CD14-positive monocyte (primary cell): Measurements from ENCODE around the gene AKAP6. TPM values are rescaled to one million over a fixed set of nuclear protein-coding genes. Genes with fewer than 3 reads are reported as not detected.
A peak's percentile ranks its signal among the peaks of the same experiment; 100 is the strongest.

Source experiments
- DNase-seq, 3 donors: peaks; one replicate each; pipeline ENCODE4 v3.0.0-alpha.2; 2011 to 2022
- H2AFZ ChIP-seq: 2 replicates; pipeline ENCODE4 v1.6.0; 2012; ENCODE audit warnings: mild to moderate bottlenecking, low read depth, low read length, inconsistent platforms; ENCODE audit not compliant: insufficient read depth, poor library complexity, severe bottlenecking
- H3K27ac ChIP-seq, 2 donors: 1 replicate in 1 of 2; 2 replicates in 1 of 2; pipeline ENCODE4 v1.5.1; 2012 to 2013; ENCODE audit warnings: low read length in 2 of 2, control low read depth in 1 of 2, inconsistent platforms in 1 of 2, low read depth in 1 of 2, mild to moderate bottlenecking in 1 of 2
- H3K27me3 ChIP-seq, 2 donors: one replicate each; pipeline versions ENCODE4 v1.6.0 to v1.6.1; 2011 to 2013; ENCODE audit warnings: low read length in 2 of 2; ENCODE audit not compliant: control insufficient read depth in 2 of 2, insufficient read depth in 2 of 2
- H3K36me3 ChIP-seq, 2 donors: replicated peaks in 1 of 2; 1 replicate in 1 of 2; 2 replicates in 1 of 2; pipeline versions ENCODE4 v1.5.1 to v1.6.1; 2012 to 2013; ENCODE audit warnings: low read length in 2 of 2, control low read depth in 1 of 2, inconsistent platforms in 1 of 2, mild to moderate bottlenecking in 1 of 2; ENCODE audit not compliant: insufficient read depth in 2 of 2, control insufficient read depth in 1 of 2
- H3K4me1 ChIP-seq, 2 donors: 1 replicate in 1 of 2; 2 replicates in 1 of 2; pipeline versions ENCODE4 v1.5.1 to v1.6.1; 2012 to 2013; ENCODE audit warnings: low read length in 2 of 2, control low read depth in 1 of 2, inconsistent platforms in 1 of 2, mild to moderate bottlenecking in 1 of 2, moderate library complexity in 1 of 2; ENCODE audit not compliant: insufficient read depth in 2 of 2, control insufficient read depth in 1 of 2
- H3K4me2 ChIP-seq: replicated peaks from 2 replicates; pipeline ENCODE3; 2012; ENCODE audit warnings: low read length, moderate library complexity, mild to moderate bottlenecking; ENCODE audit not compliant: poor library complexity, severe bottlenecking; ENCODE audit errors: extremely low read depth
- H3K4me3 ChIP-seq, 3 experiments: fragments of 200-600 bp in 1 of 3; sonication (generic) in 1 of 3; replicated peaks in 1 of 3; 1 replicate in 2 of 3; 2 replicates in 1 of 3; pipeline ENCODE4 v1.5.1; 2011 to 2013; ENCODE audit warnings: low read length in 3 of 3, mild to moderate bottlenecking in 3 of 3, control low read depth in 2 of 3, low read depth in 2 of 3, inconsistent platforms in 1 of 3, moderate library complexity in 1 of 3
- H3K79me2 ChIP-seq: 2 replicates; pipeline ENCODE4 v1.6.0; 2012; ENCODE audit warnings: mild to moderate bottlenecking, control low read depth, inconsistent platforms, low read length, moderate library complexity; ENCODE audit not compliant: insufficient read depth
- H3K9ac ChIP-seq: 2 replicates; pipeline ENCODE4 v1.6.0; 2017; ENCODE audit warnings: low read length, mild to moderate bottlenecking; ENCODE audit not compliant: insufficient read depth, poor library complexity, severe bottlenecking
- H3K9me3 ChIP-seq, 2 donors: replicated peaks in 1 of 2; 1 replicate in 1 of 2; 2 replicates in 1 of 2; pipeline versions ENCODE4 v1.5.1 to v1.6.1; 2012 to 2013; ENCODE audit warnings: low read length in 2 of 2, control low read depth in 1 of 2; ENCODE audit not compliant: control insufficient read depth in 1 of 2, insufficient read depth in 1 of 2
- H4K20me1 ChIP-seq: 2 replicates; pipeline ENCODE4 v1.6.0; 2012; ENCODE audit warnings: mild to moderate bottlenecking, low read length, control low read depth, moderate library complexity; ENCODE audit not compliant: insufficient read depth
- H3K27ac Mint-ChIP-seq, 7 donors: one replicate each; pipeline ENCODE4 v1.8.0; 2020; ENCODE audit warnings: mild to moderate bottlenecking in 7 of 7, mixed read lengths in 7 of 7, moderate library complexity in 6 of 7, inconsistent platforms in 2 of 7
- H3K27me3 Mint-ChIP-seq, 3 donors: one replicate each; pipeline ENCODE4 v1.8.0; 2021 to 2022; ENCODE audit warnings: low read depth in 3 of 3, mild to moderate bottlenecking in 3 of 3, mixed read lengths in 3 of 3, moderate library complexity in 3 of 3, inconsistent platforms in 1 of 3
- H3K36me3 Mint-ChIP-seq, 2 donors: one replicate each; pipeline ENCODE4 v1.8.0; 2020; ENCODE audit warnings: mixed read lengths in 2 of 2, inconsistent platforms in 1 of 2, mild to moderate bottlenecking in 1 of 2
- H3K4me1 Mint-ChIP-seq: one replicate; pipeline ENCODE4 v1.8.0; 2020; ENCODE audit warnings: mild to moderate bottlenecking, mixed read lengths
- H3K4me3 Mint-ChIP-seq, 2 donors: one replicate each; pipeline ENCODE4 v1.8.0; 2020; ENCODE audit warnings: mild to moderate bottlenecking in 2 of 2, mixed read lengths in 2 of 2, moderate library complexity in 1 of 2
- H3K9me3 Mint-ChIP-seq, 7 donors: one replicate each; pipeline ENCODE4 v1.8.0; 2020 to 2022; ENCODE audit warnings: mixed read lengths in 7 of 7, mild to moderate bottlenecking in 6 of 7, moderate library complexity in 6 of 7, inconsistent platforms in 2 of 7
- CTCF ChIP-seq: fragments of 200-600 bp; IDR thresholded peaks from one replicate; pipeline ENCODE4 v1.8.0; 2022; ENCODE audit warnings: antibody characterized with exemption, mild to moderate bottlenecking
- WGBS: methylation state at CpG from one replicate; pipeline ENCODE4 v1.1.5; 2013; ENCODE audit warnings: missing lambda C conversion rate; ENCODE audit not compliant: insufficient coverage; 5-methylcytosine and 5-hydroxymethylcytosine counted together
- intact Hi-C, 2 donors: fragments of 100-400 bp; cut with micrococcal nuclease; formaldehyde crosslinking; loops; one replicate each; pipeline versions ENCODE4 v1.15.0 to v1.15.1; 2023
- polyA plus RNA-seq, 3 donors: library from polyadenylated mRNA; depleted of rRNA in 1 of 3; unstranded in 2 of 3; stranded (reverse) in 1 of 3; fragments of 300-500 nt in 2 of 3; fragments of >200 nt in 1 of 3; fragmentation: Illumina TruSeq in 2 of 3; gene quantifications; 1 replicate in 2 of 3; 2 replicates in 1 of 3; pipeline ENCODE4 v1.2.3, GENCODE V29; 2012 to 2021

The AKAP6 gene
- polyA plus RNA-seq, 3 donors: not detected

GRCh38 chr14:32561520-32561919 is 232.4 kb downstream of the AKAP6 start:
- Histone ChIP-seq H4K20me1 (no peaks in the 10 kb centered on the region), H3K27ac (no peak overlapping the region), H3K9me3 (no peaks in the 10 kb centered on the region), H3K4me3 (no peak overlapping the region), H3K4me2 (no peak overlapping the region), H3K9ac (no peak overlapping the region), H3K4me1 (no peaks in the 10 kb centered on the region), H2AFZ (no peak overlapping the region), H3K79me2 (no peaks in the 10 kb centered on the region), H3K36me3 (no peaks in the 10 kb centered on the region), H3K27me3 (no peaks in the 10 kb centered on the region)
- H3K4me3 Mint-ChIP-seq: no peak overlapping the region
- H3K27me3 Mint-ChIP-seq: no peaks in the 10 kb centered on the region
- no peak for TF ChIP-seq CTCF
- no peaks in the 10 kb centered on the region for H3K4me1 Mint-ChIP-seq
- H3K27ac Mint-ChIP-seq: no peak overlapping the region
- no peak for DNase-seq
- H3K9me3 Mint-ChIP-seq: no peaks in the 10 kb centered on the region
- H3K36me3 Mint-ChIP-seq: no peaks in the 10 kb centered on the region
- 78% methylated on average over 1 of the region's 1 CpG for WGBS
- intact Hi-C loops: no loop called here

- H3K27ac Mint-ChIP-seq: peak overlapping the region in 2 of 7 donors; percentile 0 to 46
- H3K4me3 ChIP-seq: no peak overlapping the region
- H3K79me2 ChIP-seq: no peaks in the 10 kb centered on the region
- no peak overlapping the region for H2AFZ ChIP-seq
- no peaks in the 10 kb centered on the region for H3K36me3 ChIP-seq
- H3K9ac ChIP-seq: no peak overlapping the region
- H4K20me1 ChIP-seq: no peaks in the 10 kb centered on the region
- H3K4me1 ChIP-seq: no peaks in the 10 kb centered on the region
- no peak overlapping the region for H3K4me3 Mint-ChIP-seq
- TF ChIP-seq CTCF: no peak
- no peaks in the 10 kb centered on the region for H3K27me3 ChIP-seq
- H3K4me1 Mint-ChIP-seq: no peaks in the 10 kb centered on the region
- H3K9me3 Mint-ChIP-seq: peaks cover 0 to 2% (median 0%) of the 10 kb centered on the region in 7 donors
- H3K9me3 ChIP-seq: no peaks in the 10 kb centered on the region
- no peak overlapping the region for H3K27ac ChIP-seq
- peaks cover 3 to 6% (median 5%) of the 10 kb centered on the region in 3 donors for H3K27me3 Mint-ChIP-seq
- intact Hi-C loops: no loop called here
- H3K4me2 ChIP-seq: no peak overlapping the region
- no peaks in the 10 kb centered on the region for H3K36me3 Mint-ChIP-seq
- DNase-seq: no peak
These were observed 235.5 kb downstream of the AKAP6 start for GRCh38 chr14:32564596-32564995.
